ENCODE measurements around the gene PTF1A.

GRCh38 chr10:23146258-23146657 is 45.9 kb upstream of the PTF1A start:
- TF ChIP-seq CTCF (IDR thresholded peaks at IDR 0.05; ENCODE audit: low read depth, low read length): no peak
- no peak for TF ChIP-seq EZH2phosphoT487 (IDR thresholded peaks at IDR 0.05; ENCODE audit: low read depth)
